ENCODE measurements around the gene PCSK5.

- TF ChIP-seq TCF12 (IDR thresholded peaks at IDR 0.05; ENCODE audit: low read depth): no peak
- TF ChIP-seq FOXM1 (IDR thresholded peaks at IDR 0.05; ENCODE audit: borderline replicate concordance, low read depth): no peak
- TF ChIP-seq, protein P1, sequence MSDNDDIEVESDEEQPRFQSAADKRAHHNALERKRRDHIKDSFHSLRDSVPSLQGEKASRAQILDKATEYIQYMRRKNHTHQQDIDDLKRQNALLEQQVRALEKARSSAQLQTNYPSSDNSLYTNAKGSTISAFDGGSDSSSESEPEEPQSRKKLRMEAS (IDR thresholded peaks at IDR 0.05): no peak
These were observed 301.0 kb downstream of the PCSK5 start for GRCh38 chr9:76191493-76191892.

All from Ishikawa (cell line).